HepG2 (cell line): ENCODE results near the gene CELF5. TPM values are rescaled to one million over a fixed set of nuclear protein-coding genes. Genes with fewer than 3 reads are reported as not detected.

Source experiments
- ATF7-NPFF ChIP-seq: sonication (generic); formaldehyde crosslinking; IDR thresholded peaks from 2 replicates; pipeline ENCODE4 v1.8.1; 2023; ENCODE audit warnings: mild to moderate bottlenecking, low read depth, missing genetic modification reagents, moderate library complexity
- CHCHD3 ChIP-seq: sonication (generic); formaldehyde crosslinking; IDR thresholded peaks from 2 replicates; pipeline ENCODE4 v1.8.0; 2022; ENCODE audit warnings: mild to moderate bottlenecking, missing genetic modification reagents, moderate library complexity
- DPF2 ChIP-seq: sonication (generic); formaldehyde crosslinking; IDR thresholded peaks from 2 replicates; pipeline ENCODE4 v1.4.0; 2020; ENCODE audit warnings: mild to moderate bottlenecking, low read depth, missing genetic modification reagents, borderline replicate concordance
- FOSL2 ChIP-seq: sonication (generic); formaldehyde crosslinking; IDR thresholded peaks from 2 replicates; pipeline ENCODE4 v1.4.0; 2020; ENCODE audit warnings: missing genetic modification reagents
- HOXA3 ChIP-seq: sonication (generic); formaldehyde crosslinking; IDR thresholded peaks from 2 replicates; pipeline ENCODE4 v1.5.0; 2020; ENCODE audit warnings: missing genetic modification reagents
- LCORL ChIP-seq, 2 experiments: fragments of 450-650 bp in 1 of 2; sonication (generic) in 1 of 2; formaldehyde crosslinking in 1 of 2; IDR thresholded peaks; 2 replicates each; pipeline versions ENCODE4 v1.5.0 to v1.6.1; 2017 to 2020; ENCODE audit warnings: antibody characterized with exemption in 1 of 2, missing genetic modification reagents in 1 of 2
- PPARG ChIP-seq: conservative IDR thresholded peaks from 2 replicates; pipeline ENCODE4 v1.6.1; 2016; ENCODE audit warnings: missing biosample characterization, missing genetic modification reagents
- RXRA ChIP-seq: sonication (generic); formaldehyde crosslinking; IDR thresholded peaks from 2 replicates; pipeline ENCODE4 v1.5.1; 2020; ENCODE audit warnings: missing genetic modification reagents
- ZNF550 ChIP-seq: sonication (generic); formaldehyde crosslinking; IDR thresholded peaks from 2 replicates; pipeline ENCODE4 v1.4.0; 2020; ENCODE audit warnings: mild to moderate bottlenecking, missing genetic modification reagents, borderline replicate concordance
- ZNF749 ChIP-seq: sonication (generic); formaldehyde crosslinking; IDR thresholded peaks from 2 replicates; pipeline ENCODE4 v1.8.0; 2022; ENCODE audit warnings: mild to moderate bottlenecking, missing genetic modification reagents, moderate library complexity, borderline replicate concordance
- polyA plus RNA-seq, 8 experiments: library from polyadenylated mRNA; depleted of rRNA in 3 of 8; stranded (reverse) in 7 of 8; unstranded in 1 of 8; fragments of >200 nt; fragmentation: Illumina TruSeq in 4 of 8; extraction: Trizol in 4 of 8; gene quantifications; 2 replicates each; pipeline versions ENCODE4 v1.2.1 to v1.2.3, GENCODE V29; 2011 to 2016; ENCODE audit warnings: low read depth in 4 of 8, missing spikeins in 1 of 8, mixed read lengths in 1 of 8; ENCODE audit not compliant: insufficient read depth in 1 of 8
- total RNA-seq, 5 experiments: library from RNA; depleted of rRNA; stranded (reverse); fragments of >200 nt; fragmentation: Illumina TruSeq; extraction: Trizol; gene quantifications; 2 replicates each; pipeline ENCODE4 v1.2.3, GENCODE V29; 2016; ENCODE audit warnings: low read depth in 1 of 5
- TF ChIP-seq, protein P1 (sequence below): IDR thresholded peaks from 2 replicates; pipeline ENCODE4 v1.6.1; 2016; ENCODE audit warnings: low read depth, borderline replicate concordance
- TF ChIP-seq, protein P2 (sequence below): IDR thresholded peaks from 2 replicates; pipeline ENCODE4 v1.6.1; 2018; ENCODE audit warnings: missing genetic modification reagents, mild to moderate bottlenecking, missing compliant biosample characterization
- TF ChIP-seq, protein P3 (sequence below): sonication (generic); formaldehyde crosslinking; IDR thresholded peaks from 2 replicates; pipeline ENCODE4 v1.9.0; 2022; ENCODE audit warnings: low read depth, missing genetic modification reagents

Gene CELF5
- total and polyA plus RNA-seq, 2 of the 13 experiments (the other 11 are each of a cell fraction or from before 2014, with no cell fraction given), result 0.31 to 0.84 TPM

DNA sequence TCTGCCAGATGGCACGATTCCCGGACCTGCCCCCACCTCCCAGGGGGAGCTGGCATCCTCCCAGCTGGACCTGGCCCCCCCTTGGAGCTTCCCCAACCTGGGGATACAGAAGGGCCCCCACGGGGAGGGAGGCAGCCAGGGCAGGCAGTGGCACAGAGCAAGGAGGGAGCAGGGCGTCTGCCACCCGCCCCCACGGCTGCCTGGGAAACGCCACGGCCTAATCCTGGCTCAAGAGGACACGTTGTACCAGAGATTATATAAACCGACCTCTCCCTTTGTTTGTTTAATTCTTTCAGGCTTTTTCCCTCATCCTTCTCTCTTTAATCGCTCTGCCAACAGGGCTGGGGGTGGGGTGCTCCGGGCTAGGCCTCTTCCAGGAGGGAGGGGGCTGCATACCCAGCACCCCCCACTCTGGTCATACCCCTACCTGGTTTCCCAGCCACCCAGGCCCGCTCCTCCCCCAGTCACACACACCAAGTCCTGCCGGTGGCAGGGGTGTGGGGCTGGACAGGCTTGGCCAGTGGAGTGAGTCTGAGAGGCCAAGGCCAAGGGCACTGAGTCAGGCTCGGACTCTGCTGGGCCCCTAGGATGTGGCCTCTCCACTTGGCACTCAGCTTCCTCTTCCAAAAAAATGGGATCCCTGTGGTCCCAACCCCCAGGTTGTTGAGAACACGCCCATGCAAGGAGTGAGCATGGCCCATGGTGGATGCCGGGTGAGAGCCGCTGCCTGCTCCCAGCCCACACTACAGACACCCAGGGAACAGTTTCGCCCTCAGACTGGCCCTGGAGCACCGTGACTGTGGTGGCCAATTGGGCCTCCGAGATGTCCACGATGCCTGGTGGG lies 112.4 kb downstream of the CELF5 start (continued):
- peak; percentile 50; the same call in 1 of the 2 replicates for TF ChIP-seq RXRA (CRISPR knock-in tag)
- peak; percentile 83 for TF ChIP-seq FOSL2 (CRISPR knock-in tag)
- TF ChIP-seq, protein P1, sequence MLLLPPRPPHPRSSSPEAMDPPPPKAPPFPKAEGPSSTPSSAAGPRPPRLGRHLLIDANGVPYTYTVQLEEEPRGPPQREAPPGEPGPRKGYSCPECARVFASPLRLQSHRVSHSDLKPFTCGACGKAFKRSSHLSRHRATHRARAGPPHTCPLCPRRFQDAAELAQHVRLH (CRISPR knock-in tag), result no peak
- no peak for TF ChIP-seq ZNF550 (CRISPR knock-in tag)
- TF ChIP-seq ATF7-NPFF (CRISPR knock-in tag), result no peak
- TF ChIP-seq, protein P2, sequence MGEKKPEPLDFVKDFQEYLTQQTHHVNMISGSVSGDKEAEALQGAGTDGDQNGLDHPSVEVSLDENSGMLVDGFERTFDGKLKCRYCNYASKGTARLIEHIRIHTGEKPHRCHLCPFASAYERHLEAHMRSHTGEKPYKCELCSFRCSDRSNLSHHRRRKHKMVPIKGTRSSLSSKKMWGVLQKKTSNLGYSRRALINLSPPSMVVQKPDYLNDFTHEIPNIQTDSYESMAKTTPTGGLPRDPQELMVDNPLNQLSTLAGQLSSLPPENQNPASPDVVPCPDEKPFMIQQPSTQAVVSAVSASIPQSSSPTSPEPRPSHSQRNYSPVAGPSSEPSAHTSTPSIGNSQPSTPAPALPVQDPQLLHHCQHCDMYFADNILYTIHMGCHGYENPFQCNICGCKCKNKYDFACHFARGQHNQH (CRISPR knock-in tag), result 0 out of 2 replicates have a peak, but pooled peaks have one; percentile 23
- 0 out of 2 replicates have a peak, but pooled peaks have one; percentile 30 for TF ChIP-seq ZNF749 (CRISPR knock-in tag)
- peak; percentile 21; the same call in 1 of the 2 replicates for TF ChIP-seq HOXA3
- TF ChIP-seq, protein P3, sequence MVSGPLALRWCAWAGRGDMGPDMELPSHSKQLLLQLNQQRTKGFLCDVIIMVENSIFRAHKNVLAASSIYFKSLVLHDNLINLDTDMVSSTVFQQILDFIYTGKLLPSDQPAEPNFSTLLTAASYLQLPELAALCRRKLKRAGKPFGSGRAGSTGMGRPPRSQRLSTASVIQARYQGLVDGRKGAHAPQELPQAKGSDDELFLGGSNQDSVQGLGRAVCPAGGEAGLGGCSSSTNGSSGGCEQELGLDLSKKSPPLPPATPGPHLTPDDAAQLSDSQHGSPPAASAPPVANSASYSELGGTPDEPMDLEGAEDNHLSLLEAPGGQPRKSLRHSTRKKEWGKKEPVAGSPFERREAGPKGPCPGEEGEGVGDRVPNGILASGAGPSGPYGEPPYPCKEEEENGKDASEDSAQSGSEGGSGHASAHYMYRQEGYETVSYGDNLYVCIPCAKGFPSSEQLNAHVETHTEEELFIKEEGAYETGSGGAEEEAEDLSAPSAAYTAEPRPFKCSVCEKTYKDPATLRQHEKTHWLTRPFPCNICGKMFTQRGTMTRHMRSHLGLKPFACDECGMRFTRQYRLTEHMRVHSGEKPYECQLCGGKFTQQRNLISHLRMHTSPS (CRISPR knock-in tag), result peak; percentile 37; the same call in 1 of the 2 replicates
- TF ChIP-seq CHCHD3 (CRISPR knock-in tag), result no peak
- 0 out of 2 replicates have a peak, but pooled peaks have one; percentile 26 for TF ChIP-seq DPF2
- TF ChIP-seq LCORL (IDR thresholded peaks at IDR 0.05), result no peak
- TF ChIP-seq LCORL (CRISPR knock-in tag; IDR thresholded peaks at IDR 0.05), result peak; percentile 69; the same call in 1 of the 2 replicates
- 0 out of 2 replicates have a peak, but pooled peaks have one; percentile 32 for TF ChIP-seq PPARG
- TF ChIP-seq, all 625 proteins: peak for 52
